Measurements from ENCODE around the gene ZDHHC8.

ZDHHC8 gene

GRCh38 chr22:20193761-20194494 is 62.3 kb downstream of the ZDHHC8 start:
- no peak for DNase-seq (ENCODE audit: low spot score)

GRCh38 chr22:20194681-20195593 is 63.3 kb downstream of the ZDHHC8 start:
- DNase-seq (ENCODE audit: low spot score): no peak

- DNase-seq (ENCODE audit: low spot score): no peak
Measured at GRCh38 chr22:20196094-20196842, 64.7 kb downstream of the ZDHHC8 start.
